Stimulated activated CD4-positive, alpha-beta T cell treated with anti-CD3 and anti-CD28 coated beads, Interleukin-2, amount 100 ng/mL, for 4 hours (primary cell): ENCODE data around the gene TNFRSF6B.
"Not testable (repeated sequence)": the region's sequence is repeated elsewhere in the genome, so short reads cannot be mapped to it uniquely, and the experiment has no call there.

Experiments
- DNase-seq: peaks from one replicate; pipeline ENCODE4 v3.0.0-alpha.2; 2020; ENCODE audit warnings: low read depth

The TNFRSF6B gene

DNA sequence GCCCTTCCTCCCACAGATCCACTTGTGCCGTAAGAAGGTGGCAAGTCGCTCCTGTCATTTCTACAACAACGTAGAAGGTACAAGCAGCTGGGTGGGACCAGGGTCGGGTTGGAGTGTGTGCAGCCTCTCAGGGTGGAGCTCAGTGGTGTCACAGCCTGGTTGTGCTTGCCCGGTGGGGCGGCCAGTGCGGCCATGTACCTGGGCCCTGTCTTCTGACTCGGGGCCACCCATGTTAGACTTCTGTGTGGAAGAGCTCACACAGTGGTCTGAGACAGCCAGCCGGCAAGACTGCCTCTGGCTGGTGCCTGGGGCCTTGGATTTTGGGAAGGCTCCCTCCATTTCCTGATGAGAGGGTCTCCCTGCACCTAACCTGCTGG, 33.7 kb upstream of the TNFRSF6B start:
- DNase-seq = no peak

DNA sequence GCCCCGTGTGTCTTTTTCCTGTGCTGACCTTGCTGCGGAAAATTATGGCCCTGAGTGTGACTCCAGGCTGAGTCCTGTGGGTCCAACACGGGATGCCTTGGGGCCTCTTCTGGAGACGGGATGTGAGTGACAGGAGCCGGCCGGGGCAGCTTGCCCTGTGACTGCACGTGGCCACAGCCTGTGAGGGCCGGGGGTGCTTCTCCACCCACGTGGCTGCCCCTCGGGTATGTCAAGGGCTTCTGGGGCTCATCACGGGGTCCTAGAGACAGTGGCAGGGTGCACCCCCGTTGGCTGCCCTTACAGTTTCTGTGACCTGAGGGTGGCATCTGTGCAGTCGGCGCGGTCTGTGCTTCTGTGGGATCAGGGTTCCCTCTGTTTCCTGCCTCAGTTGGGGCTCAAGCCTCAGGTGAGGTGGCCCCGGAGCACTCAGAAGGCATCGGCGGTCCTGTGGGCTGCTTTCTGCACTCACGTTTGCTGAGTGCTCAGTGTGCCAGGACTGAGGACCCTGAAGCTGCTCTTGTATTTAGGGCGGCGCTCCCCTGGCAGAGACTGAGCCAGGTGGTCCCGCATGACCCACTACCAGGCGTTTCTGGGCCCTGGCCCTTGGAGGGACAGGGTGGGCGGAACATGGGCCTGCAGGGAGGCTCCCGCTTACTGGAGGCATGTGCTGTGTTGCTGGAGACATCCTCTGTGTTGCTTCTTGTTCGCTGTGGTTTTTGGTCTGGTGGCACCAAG, 33.0 kb upstream of the TNFRSF6B start:
- no peak for DNase-seq

DNA sequence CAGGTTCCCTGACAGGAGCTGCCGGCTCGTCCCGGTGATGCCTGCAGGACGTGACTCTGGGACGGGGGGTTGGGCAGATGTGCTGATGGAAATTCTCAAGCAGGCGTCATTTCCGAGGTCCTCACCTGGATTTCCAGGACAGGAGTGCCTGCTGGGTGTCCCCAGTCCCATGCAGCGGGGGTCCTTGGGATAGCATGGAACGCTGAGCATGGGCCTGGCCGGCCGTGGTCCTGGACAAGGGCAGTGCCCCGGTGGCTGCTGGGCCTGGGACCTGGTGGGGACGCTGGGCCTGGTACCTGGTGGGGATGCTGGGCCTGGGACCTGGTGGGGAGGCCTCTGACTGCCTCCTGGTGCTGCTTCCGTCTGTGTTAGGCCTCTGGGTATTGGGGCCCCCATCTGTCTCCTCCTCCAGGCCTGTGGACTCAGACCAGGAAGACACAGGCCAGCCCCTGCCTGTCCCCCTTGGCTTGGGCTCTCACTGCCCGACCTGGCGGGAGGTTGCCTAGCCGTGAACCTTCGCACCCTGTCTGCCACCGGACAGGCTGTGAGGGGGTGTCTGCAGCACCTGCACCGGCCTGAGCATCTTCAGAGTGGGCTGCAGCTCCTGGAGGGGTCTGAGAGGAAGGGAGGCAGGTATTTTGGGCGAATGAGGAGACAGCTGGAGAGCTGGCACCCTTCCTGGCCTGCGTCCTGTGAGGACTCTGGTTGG, 32.2 kb upstream of the TNFRSF6B start:
- no peak for DNase-seq

DNA sequence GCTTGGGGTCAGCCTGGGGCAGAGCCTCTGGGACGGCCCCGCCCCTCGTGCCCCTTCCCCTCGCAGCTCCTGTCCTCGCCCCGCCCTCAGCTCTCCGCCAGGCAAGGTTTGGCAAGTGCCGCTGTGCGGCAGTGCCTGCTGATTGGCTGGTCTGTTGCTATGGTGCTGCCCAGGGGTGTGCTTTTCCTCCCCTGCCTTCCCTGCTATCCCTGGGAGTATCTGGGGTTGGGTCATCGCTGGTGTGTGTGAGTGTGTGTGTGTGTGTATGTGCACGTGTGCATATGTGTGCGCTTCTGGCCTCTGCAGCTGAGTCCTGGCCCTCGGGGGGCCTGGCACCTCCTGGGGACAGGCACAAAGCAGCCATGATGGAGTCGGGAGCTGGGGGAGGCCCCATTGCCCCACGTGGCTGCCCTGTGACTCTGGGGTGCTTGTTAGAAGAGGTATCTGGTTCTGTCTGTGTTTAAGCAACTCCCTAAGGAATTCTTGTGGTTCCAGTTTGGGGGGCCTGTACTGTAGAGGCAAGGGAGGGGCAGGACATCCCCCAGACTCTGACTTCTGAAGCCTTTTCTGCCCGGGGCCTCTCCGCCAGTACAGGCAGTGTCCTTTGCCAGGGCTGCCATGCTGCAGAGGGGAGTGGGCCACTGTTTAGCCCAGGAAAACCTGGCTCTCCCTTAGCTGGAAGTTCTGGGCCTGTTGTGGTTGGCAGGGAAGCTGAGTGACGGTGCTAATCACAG, 31.4 kb upstream of the TNFRSF6B start:
- DNase-seq = no peak

DNA sequence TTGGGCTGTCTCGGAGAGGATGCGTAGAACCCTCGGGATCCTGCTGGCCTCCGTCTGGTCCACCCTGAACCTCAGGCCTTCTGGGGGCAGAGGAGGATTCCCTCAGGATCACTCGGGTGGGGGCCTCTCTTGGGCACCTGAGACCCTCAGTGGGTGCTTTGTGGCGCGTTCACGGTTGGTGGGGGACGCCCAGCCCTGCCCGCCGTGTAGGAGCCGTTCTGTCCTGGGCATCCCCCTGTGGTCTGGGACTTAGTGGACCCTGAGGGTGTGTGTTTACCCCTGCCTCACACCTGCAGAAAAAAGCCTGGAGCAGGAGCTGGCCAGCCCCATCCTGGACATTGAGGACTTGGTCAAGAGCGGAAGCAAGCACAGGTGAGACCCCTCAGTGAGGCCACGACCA, 30.7 kb upstream of the TNFRSF6B start:
- DNase-seq = no peak

DNA sequence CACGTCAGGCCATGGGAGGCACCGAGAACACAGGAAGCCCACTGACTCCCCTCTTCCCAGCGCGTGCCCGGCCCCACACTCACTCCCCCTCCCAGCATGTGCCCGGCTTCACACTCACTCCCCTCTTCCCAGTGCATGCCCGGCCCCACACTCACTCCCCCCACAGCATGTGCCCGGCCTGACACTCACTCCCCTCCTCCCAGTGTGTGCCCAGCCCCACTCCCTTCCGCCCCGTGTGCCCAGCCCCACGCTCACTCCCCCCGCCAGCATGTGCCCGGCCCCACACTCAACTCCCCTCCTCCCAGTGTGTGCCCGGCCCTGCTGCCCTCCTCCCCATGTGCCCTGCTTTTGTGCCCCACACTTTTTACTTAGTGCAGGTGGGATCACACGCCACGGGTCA, 28.6 kb upstream of the TNFRSF6B start:
- DNase-seq = no peak

DNA sequence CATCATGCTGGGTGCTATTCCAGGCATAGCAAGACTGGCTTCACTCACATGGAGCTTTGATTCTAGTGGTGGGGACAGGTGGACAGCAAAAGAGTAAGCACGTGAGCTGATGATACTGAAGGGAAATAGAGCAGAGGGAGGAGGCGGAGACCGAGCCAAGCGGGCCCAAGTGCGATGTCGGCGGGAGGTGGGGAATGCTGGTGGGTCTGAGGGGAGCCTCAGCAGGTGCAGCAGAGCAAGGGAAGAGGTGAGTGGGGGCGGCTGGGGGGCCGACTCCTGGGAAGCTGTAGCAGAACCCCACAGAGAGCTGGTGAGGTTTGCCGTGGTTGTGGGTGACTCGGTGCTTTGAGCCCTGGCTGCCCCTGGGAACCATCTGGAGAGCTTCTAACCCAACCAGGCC, 28.1 kb upstream of the TNFRSF6B start:
- no peak for DNase-seq

DNA sequence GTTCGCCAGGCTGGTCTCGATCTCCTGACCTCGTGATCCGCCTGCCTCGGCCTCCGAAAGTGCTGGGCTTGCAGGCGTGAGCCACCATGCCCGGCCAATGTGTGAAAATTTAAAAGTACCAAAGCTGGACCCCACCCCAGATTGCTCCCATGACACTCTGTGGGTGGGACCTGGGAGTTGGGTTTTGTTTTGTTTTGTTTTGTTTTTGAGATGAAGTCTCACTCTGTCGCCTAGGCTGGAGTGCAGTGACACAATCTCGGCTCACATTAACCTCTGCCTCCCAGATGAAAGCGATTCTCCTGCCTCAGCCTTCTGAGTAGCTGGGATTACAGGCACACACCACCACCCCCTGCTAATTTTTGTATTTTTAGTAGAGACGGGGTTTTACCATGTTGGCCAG, 24.8 kb upstream of the TNFRSF6B start:
- not testable (repeated sequence) for DNase-seq

DNA sequence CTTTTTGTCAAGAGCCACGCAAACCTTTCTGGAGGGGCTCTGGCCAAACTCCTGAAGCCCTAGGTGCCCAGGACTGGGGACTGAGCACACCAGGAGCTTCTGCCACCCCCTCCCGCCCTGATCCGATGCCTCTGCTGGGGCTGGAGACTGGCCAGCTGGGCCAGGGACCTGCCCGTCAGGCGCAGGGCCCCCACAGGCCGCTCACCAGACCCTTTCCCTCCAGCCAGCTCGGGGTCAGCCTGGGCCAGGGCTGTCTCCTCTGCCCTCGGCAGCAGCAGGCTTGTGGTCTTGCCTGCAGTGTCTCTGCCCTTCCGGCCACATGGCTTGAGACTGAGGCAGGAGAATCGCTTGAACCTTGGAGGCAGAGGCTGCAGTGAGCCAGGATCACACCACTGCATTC, 23.8 kb upstream of the TNFRSF6B start:
- DNase-seq = no peak

DNA sequence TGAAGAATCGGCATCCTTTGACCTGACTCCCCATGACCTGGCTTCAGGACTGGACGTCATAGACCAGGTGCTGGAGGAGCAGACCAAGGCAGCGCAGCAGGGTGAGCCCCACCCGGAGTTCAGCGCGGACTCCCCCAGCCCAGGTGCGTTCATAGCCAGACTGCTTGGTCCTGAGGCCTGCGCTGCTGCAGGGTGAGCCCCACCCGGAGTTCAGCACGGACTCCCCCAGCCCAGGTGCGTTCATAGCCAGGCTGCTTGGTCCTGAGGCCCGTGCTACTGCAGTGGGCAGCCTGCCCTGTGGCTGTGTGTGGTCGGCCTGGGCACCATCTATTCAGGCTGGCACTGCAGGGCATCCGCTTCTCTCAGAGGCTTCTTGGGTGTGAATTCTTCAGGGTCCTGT, 22.5 kb upstream of the TNFRSF6B start:
- DNase-seq = no peak

DNA sequence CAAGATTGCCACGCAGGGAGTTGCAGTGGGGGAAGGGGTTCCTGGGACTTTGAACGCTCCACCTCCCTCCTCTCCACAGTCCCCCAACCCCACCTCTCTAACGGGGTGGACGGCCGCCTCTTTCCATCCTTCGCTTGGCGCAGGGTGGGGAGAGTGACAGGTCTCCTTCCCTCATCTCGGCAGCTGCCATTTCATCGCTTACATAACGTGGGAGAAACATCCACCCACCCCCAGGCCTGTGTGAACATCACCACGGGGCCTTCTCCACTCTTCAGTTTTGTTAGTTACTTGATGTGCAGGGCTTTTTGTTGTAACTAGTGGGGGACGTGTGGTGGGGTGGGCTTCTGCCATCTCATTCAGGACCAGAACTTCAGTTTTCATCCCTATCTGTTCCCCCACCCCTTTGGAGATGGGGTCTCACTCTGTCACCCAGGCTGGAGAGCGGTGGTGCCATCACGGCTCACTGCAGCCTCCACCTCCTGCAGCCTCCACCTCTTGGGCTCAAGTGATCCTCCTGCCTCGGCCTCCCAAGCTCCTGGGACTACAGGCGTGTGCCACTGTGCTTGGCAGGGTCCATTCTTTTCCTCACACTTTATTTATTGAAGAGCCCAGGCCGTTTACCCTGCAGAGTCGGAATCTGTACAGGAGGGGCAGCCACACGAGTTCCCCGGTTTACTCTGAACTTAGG, 20.6 kb upstream of the TNFRSF6B start:
- DNase-seq = no peak

DNA sequence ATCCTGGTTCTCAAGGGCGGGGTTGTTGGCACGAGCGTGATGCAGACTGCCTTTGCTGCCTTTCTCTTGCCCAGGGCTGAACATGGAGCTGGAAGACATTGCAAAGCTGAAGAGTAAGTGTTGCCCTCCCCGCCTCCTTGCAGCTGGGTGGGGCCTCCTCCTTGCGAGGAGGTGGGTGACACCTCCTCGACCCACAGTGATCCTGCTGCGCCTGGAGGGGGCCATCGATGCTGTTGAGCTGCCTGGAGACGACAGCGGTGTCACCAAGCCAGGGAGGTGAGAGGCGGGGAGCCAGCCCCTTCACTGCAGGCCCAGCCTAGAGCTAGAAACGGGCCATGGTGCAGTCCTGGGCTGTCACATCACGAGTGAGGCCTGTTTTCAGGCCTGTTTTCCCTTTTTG, 18.4 kb upstream of the TNFRSF6B start:
- DNase-seq = no peak

DNA sequence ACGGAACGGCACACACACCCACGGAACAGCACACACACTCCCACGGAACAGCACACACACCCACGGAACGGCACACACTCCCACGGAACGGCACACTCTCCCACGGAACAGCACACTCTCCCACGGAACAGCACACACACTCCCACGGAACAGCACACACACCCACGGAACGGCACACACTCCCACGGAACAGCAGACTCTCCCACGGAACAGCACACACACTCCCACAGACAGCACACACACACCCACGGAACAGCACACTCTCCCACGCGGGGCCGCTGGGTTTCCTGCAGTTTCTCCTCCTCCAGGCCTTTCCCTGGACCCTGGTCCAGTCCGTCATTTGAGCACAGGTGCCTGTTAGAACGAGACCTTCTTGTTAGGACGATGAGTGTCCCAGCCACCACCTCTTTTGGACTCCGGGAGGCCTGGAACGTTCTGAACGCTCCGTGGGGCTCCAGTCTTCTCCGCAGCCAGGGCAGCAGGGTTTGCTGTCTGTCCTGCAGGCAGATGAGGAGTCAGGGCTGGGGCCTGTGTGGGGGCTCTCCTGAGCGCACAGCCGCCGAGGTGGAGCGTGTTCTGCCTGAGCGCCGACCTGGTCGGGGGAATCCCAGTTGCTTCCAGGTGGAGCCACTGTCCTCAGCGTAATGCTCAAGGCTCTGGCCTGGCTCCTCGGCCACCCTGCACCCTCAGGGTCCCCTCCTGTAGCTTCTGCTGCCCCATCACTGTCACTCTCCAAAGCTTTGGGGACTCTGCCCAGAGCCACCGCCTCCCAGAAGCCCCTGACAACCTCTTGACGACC, 17.6 kb upstream of the TNFRSF6B start:
- DNase-seq = no peak

DNA sequence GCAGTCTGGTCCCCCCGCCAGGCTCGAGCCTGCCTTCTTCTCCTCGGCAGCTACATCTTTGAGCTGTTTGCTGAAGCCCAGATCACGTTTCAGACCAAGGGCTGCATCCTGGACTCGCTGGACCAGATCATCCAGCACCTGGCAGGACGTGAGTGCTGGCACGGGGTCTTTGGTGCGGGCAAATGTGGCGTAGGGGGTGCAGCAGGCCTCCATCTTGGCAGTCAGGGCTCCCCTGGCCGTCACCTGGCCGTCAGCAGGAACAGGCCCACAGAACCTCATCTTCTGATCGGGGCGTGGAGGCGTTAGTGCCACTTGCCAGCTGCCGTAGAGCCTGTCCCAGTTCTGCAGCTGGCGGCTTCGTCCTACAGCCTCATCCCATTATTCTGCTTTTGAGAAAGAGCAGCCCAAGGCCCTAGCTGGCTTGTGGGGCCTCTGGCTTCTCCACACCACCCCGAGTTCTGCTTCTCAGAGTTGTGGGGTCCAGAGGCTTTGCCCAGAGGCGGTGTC, 16.6 kb upstream of the TNFRSF6B start:
- no peak for DNase-seq

DNA sequence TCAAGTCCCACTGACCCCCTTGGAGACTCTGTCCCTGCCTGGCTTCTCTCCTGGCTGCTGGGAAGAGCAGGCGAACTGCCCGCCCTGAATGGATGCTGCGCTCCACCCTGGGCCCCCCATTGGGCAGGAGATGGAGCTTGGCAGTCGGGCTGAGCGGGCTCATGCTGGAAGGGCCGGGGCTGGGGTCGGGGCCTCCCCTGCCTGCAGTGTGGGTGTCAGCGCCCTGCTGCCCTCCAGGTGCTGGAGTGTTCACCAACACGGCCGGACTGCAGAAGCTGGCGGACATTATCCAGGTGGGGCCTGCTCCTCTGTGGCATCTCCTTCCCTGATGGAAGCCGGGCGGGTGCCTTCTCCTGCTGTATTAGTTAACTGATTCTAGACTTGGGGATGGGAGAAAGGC, 16.0 kb upstream of the TNFRSF6B start:
- DNase-seq = no peak

DNA sequence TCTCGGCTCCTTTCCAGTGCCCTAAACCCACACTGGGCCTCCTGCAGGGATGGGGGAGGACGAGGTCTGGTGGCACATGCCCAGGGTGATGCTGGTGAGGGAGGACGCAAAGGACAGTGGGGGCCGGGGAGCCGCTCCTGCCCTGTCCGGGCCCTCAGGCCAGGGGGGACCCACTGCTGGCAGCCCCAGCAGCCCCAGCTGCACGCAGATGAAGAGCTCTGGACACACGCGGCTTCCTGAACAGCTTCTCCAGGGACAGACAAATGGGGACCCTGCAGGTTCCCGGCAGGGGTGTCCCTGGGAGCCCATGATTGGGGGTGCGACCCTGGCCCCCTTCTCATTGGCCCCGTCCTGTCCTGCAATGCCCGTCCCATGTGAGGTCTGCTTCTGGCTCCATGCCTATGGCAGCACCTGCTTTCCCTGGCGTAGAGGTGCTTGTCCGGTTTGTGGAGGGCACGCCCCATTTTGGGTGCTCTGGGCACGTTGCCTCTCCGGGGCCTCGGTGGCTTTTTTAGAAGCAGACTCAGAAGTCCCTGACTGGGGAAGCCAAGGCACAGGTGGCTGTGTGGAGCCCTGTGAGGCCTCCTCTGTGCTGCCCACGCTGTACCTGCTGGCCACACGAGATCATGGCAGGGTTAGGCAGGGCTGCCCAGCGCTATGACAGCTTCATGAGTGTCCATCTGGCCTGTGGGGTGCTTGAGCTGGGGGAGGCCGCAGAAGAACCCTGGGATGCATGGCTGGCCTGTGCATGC, 15.4 kb upstream of the TNFRSF6B start:
- DNase-seq = no peak

DNA sequence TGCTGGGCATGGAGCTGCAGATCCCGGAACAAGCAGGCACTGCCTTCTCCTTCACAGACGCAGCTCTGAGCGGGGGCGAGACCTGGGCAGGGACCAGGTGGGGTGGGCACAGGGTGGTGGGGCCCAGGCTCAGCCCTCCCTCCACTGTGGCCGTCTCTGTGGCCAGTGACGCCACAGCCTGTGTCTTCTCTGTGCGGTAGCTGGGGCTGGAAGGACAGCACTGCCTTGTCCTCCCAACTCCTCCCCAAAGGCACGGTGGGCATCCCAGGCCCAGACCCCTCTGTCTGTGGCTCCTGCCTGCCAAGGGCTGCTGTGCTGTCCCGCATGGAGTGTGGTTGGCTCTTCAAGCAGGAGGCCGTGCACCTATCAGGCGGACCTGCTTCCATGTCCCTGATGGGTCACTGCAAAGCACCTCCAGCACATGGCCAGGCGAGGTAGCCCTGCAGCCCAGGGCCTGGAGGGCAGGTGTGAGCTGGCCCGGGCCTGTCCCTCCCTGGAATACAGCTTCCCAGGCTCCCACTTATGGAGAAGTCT, 14.8 kb upstream of the TNFRSF6B start:
- DNase-seq = no peak

DNA sequence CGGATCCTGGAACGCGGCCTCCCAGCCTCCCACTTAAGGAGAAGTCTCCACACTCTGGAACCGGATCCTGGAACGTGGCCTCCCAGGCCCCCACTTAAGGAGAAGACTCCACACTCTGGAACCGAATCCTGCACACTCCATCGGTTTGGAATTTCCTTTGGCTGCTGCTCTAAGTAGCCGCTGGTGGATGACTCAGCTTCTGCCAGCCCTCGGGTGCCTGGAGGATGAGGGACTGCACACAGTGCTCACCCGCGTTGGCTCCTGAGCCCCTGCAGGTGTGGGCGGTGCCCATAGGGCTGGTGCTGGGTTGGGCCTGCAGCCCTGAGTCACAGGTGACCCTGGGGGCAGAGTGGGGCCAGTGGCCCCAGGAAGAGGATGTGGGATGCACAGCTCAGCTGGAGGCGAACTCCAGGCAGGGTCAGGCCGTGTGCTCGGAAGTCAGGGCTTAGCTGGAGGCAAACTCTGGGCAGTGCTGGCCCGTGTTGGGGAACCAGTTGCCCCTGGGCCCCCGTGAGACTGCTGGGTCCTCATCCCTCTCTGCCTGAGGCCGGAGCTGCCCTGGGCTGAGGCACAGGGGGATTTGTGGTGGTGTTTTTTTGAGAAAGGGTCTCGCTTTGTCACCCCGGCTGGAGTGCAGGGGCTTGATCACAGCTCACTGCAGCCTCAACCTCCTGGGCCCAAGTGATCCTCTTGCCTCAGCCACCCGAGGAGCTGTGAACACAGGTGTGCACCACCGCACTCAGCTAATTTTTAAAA, 13.9 kb upstream of the TNFRSF6B start:
- DNase-seq = no peak

DNA sequence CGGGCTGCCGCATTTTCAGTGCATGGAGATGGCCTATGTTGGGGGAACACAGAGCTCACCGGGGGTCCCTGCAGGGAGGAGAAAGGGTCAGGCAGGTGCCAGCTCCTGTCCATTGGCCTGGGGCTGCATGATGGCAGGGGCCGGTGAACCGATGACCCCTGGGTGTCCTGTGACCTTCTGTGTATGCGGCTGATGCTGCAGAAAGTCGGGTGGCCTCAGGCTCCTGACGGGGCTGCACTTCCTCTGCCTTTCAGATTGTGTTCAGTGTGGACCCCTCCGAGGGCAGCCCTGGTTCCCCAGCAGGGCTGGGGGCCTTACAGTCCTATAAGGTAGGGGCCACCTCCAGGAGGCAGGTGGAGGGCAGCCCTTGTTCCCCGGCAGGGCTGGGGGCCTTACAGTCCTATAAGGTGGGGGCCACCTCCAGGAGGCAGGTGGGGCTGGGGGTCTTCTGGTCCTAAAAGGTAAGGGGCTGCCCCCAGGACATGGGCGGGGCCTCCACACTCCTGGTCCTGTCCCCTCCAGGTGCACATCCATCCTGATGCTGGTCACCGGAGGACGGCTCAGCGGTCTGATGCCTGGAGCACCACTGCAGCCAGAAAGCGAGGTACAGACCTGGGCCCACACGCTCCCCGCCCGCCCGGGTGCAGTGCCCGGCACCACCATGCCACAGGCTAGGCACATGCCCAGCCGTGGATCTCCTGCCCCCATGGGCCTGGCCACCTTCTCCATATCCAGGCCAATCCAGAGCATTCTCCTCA, 11.0 kb upstream of the TNFRSF6B start:
- no peak for DNase-seq
